Calu3 (cell line): ENCODE measurements around the gene SLC17A9. TPM values are rescaled to one million over a fixed set of nuclear protein-coding genes. Genes with fewer than 3 reads are reported as not detected.
A peak's percentile ranks its signal among the peaks of the same experiment; 100 is the strongest.

Experiments used
- BruUV-seq: library from RNA; stranded (reverse); fragments of 400-500 nt; replicated peaks from 2 replicates; lab custom pipeline; 2021; lab: Mats Ljungman, UMichigan
- CTCF ChIA-PET: fragments of 300-600 bp; sonication (Branson Sonifier 250); formaldehyde crosslinking; loops from one replicate; lab custom pipeline; 2022; ENCODE audit warnings: antibody characterized with exemption; lab: Charles Lee
- DNase-seq: peaks from one replicate; pipeline ENCODE4 v3.0.0; 2022
- H3K27ac Mint-ChIP-seq: one replicate; pipeline ENCODE4 v1.8.0; 2022; ENCODE audit warnings: mixed read lengths; ENCODE audit not compliant: unreplicated experiment
- H3K27me3 Mint-ChIP-seq: one replicate; pipeline ENCODE4 v1.8.0; 2022; ENCODE audit warnings: mixed read lengths; ENCODE audit not compliant: unreplicated experiment
- H3K36me3 Mint-ChIP-seq: one replicate; pipeline ENCODE4 v1.8.0; 2022; ENCODE audit warnings: mild to moderate bottlenecking, moderate library complexity, mixed read lengths; ENCODE audit not compliant: insufficient read depth, unreplicated experiment
- H3K4me1 Mint-ChIP-seq: one replicate; pipeline ENCODE4 v1.8.0; 2022; ENCODE audit warnings: mild to moderate bottlenecking, low read depth, mixed read lengths; ENCODE audit not compliant: unreplicated experiment
- H3K4me3 Mint-ChIP-seq: one replicate; pipeline ENCODE4 v1.8.0; 2022; ENCODE audit warnings: mild to moderate bottlenecking, low read depth, moderate library complexity, mixed read lengths; ENCODE audit not compliant: unreplicated experiment
- H3K9me3 Mint-ChIP-seq: one replicate; pipeline ENCODE4 v1.8.0; 2022; ENCODE audit warnings: low read depth, mixed read lengths; ENCODE audit not compliant: unreplicated experiment
- intact Hi-C: fragments of 100-400 bp; cut with micrococcal nuclease; formaldehyde crosslinking; loops from one replicate; pipeline ENCODE4 v1.10.0; 2022; ENCODE audit not compliant: unreplicated experiment
- total RNA-seq: library from RNA; stranded (reverse); gene quantifications from 2 replicates; pipeline ENCODE4 v1.2.3, GENCODE V29; 2022
- TF ChIP-seq, protein P1 (sequence below): fragments of 200-600 bp; IDR thresholded peaks from one replicate; pipeline ENCODE4 v1.8.0; 2022; ENCODE audit warnings: antibody characterized with exemption; ENCODE audit not compliant: unreplicated experiment

SLC17A9 gene
- total RNA-seq, 1 experiment from 2014 or later, result 12.0 TPM

DNA sequence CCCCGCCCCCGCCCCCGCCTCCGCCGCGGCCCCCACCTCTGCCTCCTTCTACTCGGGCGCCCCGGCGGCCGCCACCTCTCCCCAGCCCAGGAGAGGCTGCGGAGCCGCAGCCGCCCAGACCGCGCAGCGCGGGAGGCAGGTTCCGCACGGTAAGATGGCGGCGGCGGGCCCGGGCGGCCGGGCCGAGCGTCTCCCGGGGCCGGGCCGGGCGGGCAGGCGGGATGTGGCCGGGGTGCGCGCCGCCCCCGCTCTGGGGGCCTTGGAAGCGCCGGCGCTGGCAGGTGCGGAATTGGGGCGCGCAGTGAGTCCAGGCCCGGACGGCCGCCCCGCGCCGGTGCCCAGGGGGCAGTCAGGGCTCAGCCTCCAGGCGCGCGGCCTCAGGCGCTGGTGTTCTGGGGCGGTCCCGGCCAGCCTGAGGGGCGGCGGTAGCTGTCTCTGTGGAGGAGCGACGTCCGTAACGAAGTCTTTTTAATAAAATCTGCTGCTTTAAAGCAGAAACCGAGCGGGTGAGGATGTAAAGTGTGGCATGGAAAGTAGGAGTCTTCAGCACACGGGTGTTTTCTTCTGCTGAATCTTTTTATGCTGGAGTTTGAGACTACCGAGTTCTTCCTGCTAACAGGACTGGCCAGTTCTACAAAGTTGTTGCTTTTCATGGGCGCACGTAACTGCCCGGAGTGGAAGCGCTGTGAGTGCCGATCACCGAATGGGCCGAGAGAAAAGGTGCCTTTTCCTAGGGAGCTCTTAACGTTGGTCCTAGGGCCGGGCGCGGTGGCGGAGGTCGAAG lies 14.2 kb upstream of the SLC17A9 start, which contains the start of gene GID8:
Gene GID8 (plus strand): TSS at position 43 of the 784 bp plus-strand sequence. CDS start 3,356 bp downstream, outside the sequence.
- no TSS peak for BruUV-seq
- peaks cover 49% of the 10 kb centered on the region for H3K36me3 Mint-ChIP-seq
- no peaks in the 10 kb centered on the region for H3K27me3 Mint-ChIP-seq
- intact Hi-C loops, result no loop called here
- CTCF ChIA-PET, result interaction anchor here (0.8 to 1.7 kb wide), 5 partner anchors 11 to 1100 kb away, joined by 4 to 7 read pairs (median 4); partner anchors contain the start of gene SLC17A9
- TF ChIP-seq, protein P1, sequence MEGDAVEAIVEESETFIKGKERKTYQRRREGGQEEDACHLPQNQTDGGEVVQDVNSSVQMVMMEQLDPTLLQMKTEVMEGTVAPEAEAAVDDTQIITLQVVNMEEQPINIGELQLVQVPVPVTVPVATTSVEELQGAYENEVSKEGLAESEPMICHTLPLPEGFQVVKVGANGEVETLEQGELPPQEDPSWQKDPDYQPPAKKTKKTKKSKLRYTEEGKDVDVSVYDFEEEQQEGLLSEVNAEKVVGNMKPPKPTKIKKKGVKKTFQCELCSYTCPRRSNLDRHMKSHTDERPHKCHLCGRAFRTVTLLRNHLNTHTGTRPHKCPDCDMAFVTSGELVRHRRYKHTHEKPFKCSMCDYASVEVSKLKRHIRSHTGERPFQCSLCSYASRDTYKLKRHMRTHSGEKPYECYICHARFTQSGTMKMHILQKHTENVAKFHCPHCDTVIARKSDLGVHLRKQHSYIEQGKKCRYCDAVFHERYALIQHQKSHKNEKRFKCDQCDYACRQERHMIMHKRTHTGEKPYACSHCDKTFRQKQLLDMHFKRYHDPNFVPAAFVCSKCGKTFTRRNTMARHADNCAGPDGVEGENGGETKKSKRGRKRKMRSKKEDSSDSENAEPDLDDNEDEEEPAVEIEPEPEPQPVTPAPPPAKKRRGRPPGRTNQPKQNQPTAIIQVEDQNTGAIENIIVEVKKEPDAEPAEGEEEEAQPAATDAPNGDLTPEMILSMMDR, result no peak
- H3K4me1 Mint-ChIP-seq, result peaks cover 11% of the 10 kb centered on the region
- peak within 1 kb of the TSS; percentile 81 for H3K27ac Mint-ChIP-seq
- H3K4me3 Mint-ChIP-seq, result no peak within 1 kb of the TSS
- no peaks in the 10 kb centered on the region for H3K9me3 Mint-ChIP-seq
- DNase-seq, result peak; percentile 61

DNA sequence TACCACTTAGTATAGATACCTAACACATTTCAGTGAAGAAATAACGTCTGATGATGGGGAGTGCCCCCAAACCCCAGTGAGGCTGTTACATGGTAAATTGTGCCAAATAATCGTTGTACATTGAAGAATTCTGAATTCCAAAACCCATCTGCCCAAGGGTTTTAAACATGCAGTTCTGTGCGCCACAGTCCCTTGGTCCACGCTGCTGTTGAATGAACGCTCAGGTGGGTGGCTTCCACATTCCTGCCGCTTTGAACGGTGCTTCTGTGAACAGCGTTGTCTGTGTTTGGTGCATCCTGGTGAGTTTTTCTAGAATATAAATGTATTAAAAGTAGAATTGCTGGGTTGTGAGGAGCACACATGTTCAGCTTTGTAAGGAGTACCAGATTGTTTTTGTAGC lies 11.6 kb upstream of the SLC17A9 start:
- no TSS peak for BruUV-seq
- H3K36me3 Mint-ChIP-seq, result peaks cover 67% of the 10 kb centered on the region
- DNase-seq, result no peak
- H3K9me3 Mint-ChIP-seq, result no peaks in the 10 kb centered on the region
- no peak overlapping the region for H3K4me3 Mint-ChIP-seq
- intact Hi-C loops, result no loop called here
- H3K27ac Mint-ChIP-seq, result no peak overlapping the region
- CTCF ChIA-PET, result no interaction called here
- TF ChIP-seq, protein P1, result no peak
- H3K27me3 Mint-ChIP-seq, result no peaks in the 10 kb centered on the region
- H3K4me1 Mint-ChIP-seq, result peaks cover 11% of the 10 kb centered on the region

DNA sequence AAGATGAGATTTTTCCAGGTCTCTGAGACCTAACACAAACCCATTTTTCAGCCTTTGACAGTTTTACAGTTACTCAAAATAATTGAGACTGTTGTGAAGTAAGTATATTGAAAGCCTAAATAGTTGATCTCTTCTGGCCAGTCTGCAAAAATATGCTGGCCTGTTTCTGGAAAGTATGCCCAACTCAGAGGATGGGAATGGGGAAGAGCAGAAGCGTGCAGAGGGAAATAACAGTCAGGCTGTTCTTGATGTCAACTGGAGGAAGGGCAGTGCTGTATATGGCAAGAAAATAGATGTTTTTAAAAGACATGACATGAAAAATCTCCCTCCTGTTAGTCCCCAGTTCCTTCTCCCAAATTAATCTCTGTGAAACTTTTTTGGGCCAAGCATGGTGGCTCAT lies 10.7 kb upstream of the SLC17A9 start:
- CTCF ChIA-PET, result no interaction called here
- TF ChIP-seq, protein P1, result no peak
- Mint-ChIP-seq H3K9me3 (no peaks in the 10 kb centered on the region), H3K27me3 (no peaks in the 10 kb centered on the region), H3K4me1 (peaks cover 11% of the 10 kb centered on the region), H3K4me3 (no peak overlapping the region), H3K27ac (no peak overlapping the region), H3K36me3 (peaks cover 67% of the 10 kb centered on the region)
- no TSS peak for BruUV-seq
- intact Hi-C loops, result no loop called here
- DNase-seq, result no peak

DNA sequence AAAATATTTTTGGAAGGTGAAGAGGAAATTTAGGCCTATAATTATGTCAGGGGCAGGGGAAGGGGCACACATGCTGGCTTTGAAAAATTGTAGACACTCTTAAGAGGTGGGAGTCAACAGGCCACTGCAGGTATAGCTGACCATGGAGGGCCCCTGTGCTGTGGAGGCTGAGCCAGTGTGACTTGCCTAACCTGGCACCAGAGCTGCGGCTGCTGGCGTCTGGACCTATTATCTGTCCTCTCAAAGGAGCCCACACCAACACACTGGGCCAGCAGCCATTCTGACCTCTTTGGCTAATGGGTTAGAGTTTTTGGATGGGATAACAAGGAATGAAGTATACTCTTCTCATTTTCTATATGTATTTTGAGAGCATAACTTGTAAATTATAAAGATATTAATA lies 10.1 kb upstream of the SLC17A9 start:
- CTCF ChIA-PET, result no interaction called here
- H3K27ac Mint-ChIP-seq, result no peak overlapping the region
- intact Hi-C loops, result no loop called here
- DNase-seq, result no peak
- H3K9me3 Mint-ChIP-seq, result no peaks in the 10 kb centered on the region
- TF ChIP-seq, protein P1, result no peak
- H3K4me3 Mint-ChIP-seq, result no peak overlapping the region
- peaks cover 11% of the 10 kb centered on the region for H3K4me1 Mint-ChIP-seq
- no peaks in the 10 kb centered on the region for H3K27me3 Mint-ChIP-seq
- peaks cover 67% of the 10 kb centered on the region for H3K36me3 Mint-ChIP-seq
- BruUV-seq, result no TSS peak
